Heart left ventricle (tissue), 13 donors: Measurements from ENCODE around the gene PTGIS.

Source experiments
- CTCF ChIP-seq, 12 donors: fragments of 200-600 bp; sonication (generic) in 4 of 12; IDR thresholded peaks; one replicate each; pipeline versions ENCODE4 v1.5.0 to v1.8.0; 2018 to 2022; ENCODE audit warnings: antibody characterized with exemption in 12 of 12, mild to moderate bottlenecking in 5 of 12
- POLR2A ChIP-seq, 2 donors: fragments of 450-650 bp; IDR thresholded peaks; one replicate each; pipeline ENCODE4 v1.6.1; 2017; ENCODE audit warnings: antibody characterized with exemption in 2 of 2, mild to moderate bottlenecking in 2 of 2, moderate library complexity in 2 of 2
- donor health status: ischemic (EF 13 %, LVEDD 7.1; RV severe dilation, severe dysfunction).
- donor health status: DM: no; HTN: yes; CAD: no.
- donor health status: DM: no; HTN: no; CAD: no.
- donor health status: ischemic (EF 25% LVEDD 6.9; RV normal size, moderate dysfunction).
- donor health status: ischemic (EF 25% LVEDD 5.7; RV mildly dilated, moderate dysfunction).
- donor health status: ischemic (EF 35%, LVEDD 5.7; RV mildly dilated, moderate dysfunction).
- donor health status: nonischemic (EF 11% LVEDD 7.7; RV severe dilation, severe dysfunction).
- donor health status: DM: yes; HTN: yes; CAD: no.
- donor health status: PGD.
- donor health status: ischemic (EF 29% LVEDD 5.4; RV normal size, mild dysfunction).
- donor health status: nonischemic (EF 23%, LVEDD 6.1; RV moderate dilation, normal function).

GRCh38 chr20:49589747-49590146 is 21.8 kb upstream of the PTGIS start:
- TF ChIP-seq CTCF (IDR thresholded peaks at IDR 0.05) (no peak), POLR2A (IDR thresholded peaks at IDR 0.05) (no peak)
